Heart left ventricle (tissue), 16 donors: ENCODE data around the gene AEBP2. TPM values are rescaled to one million over a fixed set of nuclear protein-coding genes. Genes with fewer than 3 reads are reported as not detected.

ENCODE experiments used
- ATAC-seq, 4 donors: fragments of 200-7000 bp; cut with Tn5 transposase; one replicate each; pipeline ENCODE4 v1.9.1; 2020 to 2022; ENCODE audit warnings: moderate library complexity in 4 of 4, mild to moderate bottlenecking in 3 of 4, moderate number of reproducible peaks in 1 of 4
- DNase-seq, 5 donors: peaks; one replicate each; pipeline ENCODE4 v3.0.0-alpha.2; 2020
- H3K27ac ChIP-seq, 12 donors: fragments of 200-600 bp; sonication (generic) in 4 of 12; one replicate each; pipeline versions ENCODE4 v1.5.0 to v1.8.0; 2016 to 2022; ENCODE audit warnings: mild to moderate bottlenecking in 2 of 12
- H3K27me3 ChIP-seq, 9 donors: fragments of 200-600 bp; sonication (generic) in 2 of 9; one replicate each; pipeline versions ENCODE4 v1.5.1 to v1.8.0; 2016 to 2022; ENCODE audit warnings: mild to moderate bottlenecking in 3 of 9
- H3K36me3 ChIP-seq, 9 donors: fragments of 200-600 bp; sonication (generic) in 2 of 9; one replicate each; pipeline versions ENCODE4 v1.5.0 to v1.8.0; 2018 to 2022; ENCODE audit warnings: mild to moderate bottlenecking in 2 of 9
- H3K4me1 ChIP-seq, 12 donors: fragments of 200-600 bp; sonication (generic) in 4 of 12; one replicate each; pipeline versions ENCODE4 v1.5.0 to v1.8.0; 2016 to 2022; ENCODE audit warnings: mild to moderate bottlenecking in 3 of 12
- H3K4me3 ChIP-seq, 12 donors: fragments of 200-600 bp; sonication (generic) in 4 of 12; one replicate each; pipeline versions ENCODE4 v1.5.0 to v1.8.0; 2017 to 2022; ENCODE audit warnings: mild to moderate bottlenecking in 9 of 12, moderate library complexity in 4 of 12
- H3K9me3 ChIP-seq, 12 donors: fragments of 200-600 bp; sonication (generic) in 4 of 12; one replicate each; pipeline versions ENCODE4 v1.5.0 to v1.8.0; 2016 to 2022; ENCODE audit warnings: mild to moderate bottlenecking in 1 of 12
- CTCF ChIP-seq, 12 donors: fragments of 200-600 bp; sonication (generic) in 4 of 12; IDR thresholded peaks; one replicate each; pipeline versions ENCODE4 v1.5.0 to v1.8.0; 2018 to 2022; ENCODE audit warnings: antibody characterized with exemption in 12 of 12, mild to moderate bottlenecking in 5 of 12
- POLR2A ChIP-seq, 2 donors: fragments of 450-650 bp; IDR thresholded peaks; one replicate each; pipeline ENCODE4 v1.6.1; 2017; ENCODE audit warnings: antibody characterized with exemption in 2 of 2, mild to moderate bottlenecking in 2 of 2, moderate library complexity in 2 of 2
- WGBS, 4 donors: extraction: QIAGEN DNeasy Blood & Tissue Kit in 2 of 4; methylation state at CpG; one replicate each; pipeline versions ENCODE4 v1.1.5 to v1.1.7; 2013 to 2018; 5-methylcytosine and 5-hydroxymethylcytosine counted together
- intact Hi-C, 10 donors: fragments of 100-400 bp; cut with DNase I; formaldehyde crosslinking; loops; one replicate each; pipeline versions ENCODE4 v1.11.1 to v1.14.2; 2022
- polyA plus RNA-seq, 2 donors: library from polyadenylated mRNA; stranded (reverse); fragments of 200-250 nt; gene quantifications; one replicate each; pipeline ENCODE4 v1.2.3, GENCODE V29; 2013
- total RNA-seq, 9 donors: library from RNA; depleted of rRNA in 2 of 9; stranded (reverse); fragments of >200 nt in 2 of 9; fragmentation: NEBNext Ultra II Directional in 3 of 9; extraction: Animal tissue kit (Norgen Biotek cat#: 25700) in 3 of 9; gene quantifications; one replicate each; pipeline versions ENCODE4 v1.1.0 to v1.2.4, GENCODE V29; 2016 to 2023
- donor health status: ischemic (EF 13 %, LVEDD 7.1; RV severe dilation, severe dysfunction).
- donor health status: healthy with polysubstance abuse.
- donor health status: DM: no; HTN: yes; CAD: no.
- donor health status: DM: no; HTN: no; CAD: no.
- donor health status: ischemic (EF 25% LVEDD 6.9; RV normal size, moderate dysfunction).
- donor health status: ischemic (EF 25% LVEDD 5.7; RV mildly dilated, moderate dysfunction).
- donor health status: healthy.
- donor health status: DM: yes; HTN: yes; CAD: no.
- donor health status: ischemic (EF 35%, LVEDD 5.7; RV mildly dilated, moderate dysfunction).
- donor health status: nonischemic (EF 11% LVEDD 7.7; RV severe dilation, severe dysfunction).
- donor health status: DM: yes; HTN: yes; CAD: no.
- donor health status: PGD.
- donor health status: ischemic (EF 29% LVEDD 5.4; RV normal size, mild dysfunction).
- donor health status: nonischemic (EF 23%, LVEDD 6.1; RV moderate dilation, normal function).

Gene AEBP2
- total and polyA plus RNA-seq, 11 donors: 7.6 to 36.5 (median 22.1) TPM

GRCh38 chr12:19451196-19451595 is 11.9 kb downstream of the AEBP2 start:
- no peak for TF ChIP-seq CTCF (IDR thresholded peaks at IDR 0.05)
- TF ChIP-seq POLR2A (IDR thresholded peaks at IDR 0.05): no peak
- no peaks in the 10 kb centered on the region for H3K9me3 ChIP-seq
- H3K27ac ChIP-seq: no peak overlapping the region
- H3K4me3 ChIP-seq: no peak overlapping the region
- ATAC-seq (peak in 3 of 4 donors; percentile 39 to 59 (median 54)), DNase-seq (no peak)
- peaks cover 0 to 43% (median 20%) of the 10 kb centered on the region in 12 donors for H3K4me1 ChIP-seq
- 38 to 53% (median 41%) methylated on average over 6 of the region's 6 CpGs for WGBS, 4 donors
- intact Hi-C loops: no loop called here
- H3K36me3 ChIP-seq: no peaks in the 10 kb centered on the region
- H3K27me3 ChIP-seq: no peaks in the 10 kb centered on the region

- H3K27ac ChIP-seq: no peak overlapping the region
- WGBS, 4 donors: 83 to 87% (median 85%) methylated on average over 7 of the region's 7 CpGs
- H3K9me3 ChIP-seq: no peaks in the 10 kb centered on the region
- TF ChIP-seq CTCF (IDR thresholded peaks at IDR 0.05) (no peak), POLR2A (IDR thresholded peaks at IDR 0.05) (no peak)
- peaks cover 0 to 54% (median 25%) of the 10 kb centered on the region in 12 donors for H3K4me1 ChIP-seq
- DNase-seq: no peak
- no peak for ATAC-seq
- intact Hi-C loops: no loop called here
- no peak overlapping the region for H3K4me3 ChIP-seq
- no peaks in the 10 kb centered on the region for H3K27me3 ChIP-seq
- no peaks in the 10 kb centered on the region for H3K36me3 ChIP-seq
These were observed 14.7 kb downstream of the AEBP2 start for GRCh38 chr12:19453961-19454360.

- Histone ChIP-seq H3K27ac (no peak overlapping the region), H3K4me3 (no peak overlapping the region), H3K4me1 (peaks cover 0 to 45% (median 21%) of the 10 kb centered on the region in 12 donors), H3K9me3 (no peaks in the 10 kb centered on the region), H3K36me3 (no peaks in the 10 kb centered on the region), H3K27me3 (no peaks in the 10 kb centered on the region)
- TF ChIP-seq POLR2A (IDR thresholded peaks at IDR 0.05) (no peak), CTCF (IDR thresholded peaks at IDR 0.05) (no peak)
- intact Hi-C loops: no loop called here
- 75 to 89% (median 84%) methylated on average over 2 of the region's 2 CpGs for WGBS, 4 donors
- DNase-seq (no peak), ATAC-seq (no peak)
These were observed 15.5 kb downstream of the AEBP2 start for GRCh38 chr12:19454837-19455236.

- no peaks in the 10 kb centered on the region for H3K36me3 ChIP-seq
- ATAC-seq: peak; percentile 83 to 91 (median 88)
- H3K27ac ChIP-seq: peak overlapping the region in 1 of 12 donors; percentile 23
- no peaks in the 10 kb centered on the region for H3K9me3 ChIP-seq
- H3K27me3 ChIP-seq: no peaks in the 10 kb centered on the region
- 56 to 70% (median 62%) methylated on average over 7 of the region's 7 CpGs for WGBS, 4 donors
- intact Hi-C loops: no loop called here
- H3K4me3 ChIP-seq: no peak overlapping the region
- peaks cover 0 to 39% (median 14%) of the 10 kb centered on the region in 12 donors for H3K4me1 ChIP-seq
- peak in 4 of 5 donors; percentile 58 to 84 (median 71) for DNase-seq
- TF ChIP-seq POLR2A (IDR thresholded peaks at IDR 0.05): no peak
- peak in 4 of 12 donors; percentile 14 to 37 (median 26) for TF ChIP-seq CTCF (IDR thresholded peaks at IDR 0.05)
These were observed 16.9 kb downstream of the AEBP2 start for GRCh38 chr12:19456176-19456575.
